GM21737 (cell line): ENCODE data around the gene CTNNA3.

Experiments
- ATAC-seq: cut with Tn5 transposase; IDR thresholded peaks from one replicate; pipeline ENCODE4 v1.9.1; 2021; ENCODE audit warnings: mild to moderate bottlenecking, moderate library complexity; ENCODE audit not compliant: unreplicated experiment

Gene CTNNA3

DNA sequence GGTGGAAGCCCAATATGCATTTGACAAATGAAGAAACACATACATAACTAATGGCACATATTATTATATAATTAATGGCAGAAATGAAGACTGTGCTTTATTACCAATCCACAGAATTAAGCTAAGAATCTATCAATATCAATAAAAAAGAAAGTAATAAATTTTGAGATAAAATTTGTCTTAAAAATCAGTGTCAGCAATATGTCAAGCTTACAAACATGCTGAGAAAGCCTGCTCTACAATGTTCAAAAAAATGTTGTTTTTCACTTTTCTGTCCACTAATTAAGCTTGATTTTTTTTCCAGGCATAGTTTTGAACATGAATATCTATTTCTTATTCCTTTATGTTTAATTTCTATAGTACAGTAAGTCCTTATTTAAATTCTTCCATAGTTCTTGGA lies 1491.2 kb downstream of the CTNNA3 start:
- no peak for ATAC-seq

DNA sequence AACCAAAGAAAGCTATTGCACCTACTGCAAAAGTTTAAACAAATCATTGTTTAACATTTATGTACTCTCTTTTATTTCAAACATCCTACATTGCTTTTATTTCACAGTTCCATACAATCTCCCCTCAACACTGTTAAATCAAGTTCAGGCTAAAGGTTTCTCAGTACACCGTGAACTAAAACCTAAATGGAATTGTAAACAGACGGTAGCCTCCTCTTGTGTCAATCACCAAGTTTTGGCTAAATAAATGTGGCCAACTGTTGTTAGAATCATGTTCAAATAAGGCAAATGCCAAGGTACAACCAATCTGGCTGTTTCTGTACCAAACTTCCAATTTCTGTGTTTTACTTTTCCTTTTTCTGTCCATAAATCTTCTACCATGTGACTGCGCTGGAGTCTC lies 1493.9 kb downstream of the CTNNA3 start:
- ATAC-seq, result no peak

- ATAC-seq, result no peak
These were observed 1503.7 kb downstream of the CTNNA3 start for GRCh38 chr10:66192162-66192831.

DNA sequence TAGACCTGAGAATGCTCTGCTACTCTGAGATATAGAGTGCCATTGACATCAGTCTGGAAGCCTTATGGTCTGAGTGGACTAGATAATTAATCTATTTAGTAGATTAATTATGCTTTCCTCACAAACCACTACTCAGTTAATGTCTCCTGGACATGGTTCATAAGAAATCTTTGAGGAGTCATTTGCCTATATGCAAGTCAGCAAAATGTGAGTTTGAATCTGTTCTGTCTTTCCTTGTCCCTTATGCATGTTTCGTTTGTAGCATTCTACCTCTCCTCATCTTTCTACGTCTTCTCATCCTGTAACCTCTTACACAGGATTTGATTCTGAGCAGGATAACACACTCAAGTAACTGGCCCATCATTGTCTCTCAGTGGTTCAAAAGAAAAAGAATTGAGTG lies 1505.6 kb downstream of the CTNNA3 start:
- no peak for ATAC-seq

- ATAC-seq, result no peak
These were observed 1506.7 kb downstream of the CTNNA3 start for GRCh38 chr10:66189271-66189670.

DNA sequence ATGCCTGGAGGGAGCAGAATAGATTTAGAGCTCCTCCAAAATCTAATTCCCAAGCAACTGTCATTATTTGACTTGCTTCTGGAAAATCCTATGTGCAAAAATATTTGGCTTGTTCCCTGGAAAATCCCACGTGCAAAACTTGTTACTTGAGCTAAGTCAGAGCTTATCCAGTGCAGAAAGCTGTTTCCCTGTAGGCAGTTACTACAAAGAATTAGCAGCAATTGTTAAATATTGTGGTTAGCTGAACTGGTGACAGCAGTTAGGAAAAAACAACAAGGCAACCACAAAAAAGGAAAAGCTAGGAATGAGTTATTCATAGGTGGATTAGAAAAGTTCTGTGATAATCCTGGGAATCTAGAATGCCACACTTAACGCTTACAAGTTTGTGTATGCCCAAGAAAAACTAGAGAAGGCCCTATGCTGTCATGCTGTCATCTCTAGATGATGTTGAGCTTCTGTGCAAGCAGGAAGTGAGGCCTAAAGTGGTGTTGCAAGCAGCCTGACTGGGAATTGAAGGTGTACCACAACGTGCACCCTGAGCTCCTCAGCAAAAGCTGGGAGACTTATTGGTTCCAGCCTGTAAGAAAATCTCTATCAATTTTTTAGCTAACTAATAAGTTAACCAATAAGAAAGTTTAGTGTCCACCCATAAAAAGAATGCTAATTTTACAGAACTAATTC lies 1508.8 kb downstream of the CTNNA3 start:
- no peak for ATAC-seq

DNA sequence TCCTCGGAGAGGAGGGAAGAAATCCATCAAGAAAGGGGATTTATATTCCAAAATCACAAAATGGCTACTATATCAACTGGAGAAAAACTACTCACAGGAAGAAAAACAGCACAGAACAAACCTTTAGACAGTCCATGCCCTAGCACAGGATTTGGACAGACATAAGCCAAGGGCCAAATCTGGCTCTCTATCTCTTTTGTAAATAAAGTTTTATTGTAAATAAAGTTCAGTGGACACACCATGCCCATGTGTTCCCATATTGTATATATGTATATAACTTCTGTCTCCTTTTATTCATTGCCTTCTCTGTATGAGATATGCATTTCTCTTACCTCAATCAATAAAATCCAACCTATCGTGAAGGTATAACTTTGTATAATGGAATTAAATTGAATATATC lies 1513.0 kb downstream of the CTNNA3 start:
- no peak for ATAC-seq

DNA sequence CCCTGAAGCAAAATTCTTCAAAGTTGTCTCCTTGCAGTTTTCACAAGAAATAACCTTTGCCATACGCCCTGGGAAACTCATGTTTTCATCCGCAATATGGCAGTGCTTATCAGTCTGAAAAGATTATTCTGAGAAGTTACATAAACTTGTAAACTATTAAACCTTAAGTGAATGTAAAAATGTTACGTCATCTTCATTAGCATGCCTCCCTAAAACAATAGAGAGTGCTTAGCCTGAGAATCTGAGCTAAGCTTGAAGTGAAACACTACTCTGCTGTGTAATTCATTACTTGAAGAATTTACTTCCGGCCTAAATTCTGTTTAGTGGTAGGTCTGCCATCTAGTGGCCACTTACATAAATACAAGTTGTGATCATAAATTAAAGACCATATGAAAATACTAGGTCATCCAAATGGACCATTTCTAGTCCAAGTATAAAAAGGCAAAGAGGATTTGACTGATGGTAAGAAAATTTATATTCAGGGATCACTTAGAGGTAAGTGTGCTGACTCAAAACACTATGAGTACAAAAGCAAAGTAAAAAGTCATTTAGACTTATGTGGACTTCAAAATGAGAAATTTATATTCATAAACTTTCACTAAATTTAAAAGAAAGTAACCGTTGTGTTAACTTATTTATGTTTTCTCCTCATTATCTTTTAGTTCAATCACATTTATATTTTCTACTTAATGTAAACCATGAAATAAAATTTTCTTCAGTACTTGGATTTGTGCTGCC lies 1515.2 kb downstream of the CTNNA3 start:
- no peak for ATAC-seq

DNA sequence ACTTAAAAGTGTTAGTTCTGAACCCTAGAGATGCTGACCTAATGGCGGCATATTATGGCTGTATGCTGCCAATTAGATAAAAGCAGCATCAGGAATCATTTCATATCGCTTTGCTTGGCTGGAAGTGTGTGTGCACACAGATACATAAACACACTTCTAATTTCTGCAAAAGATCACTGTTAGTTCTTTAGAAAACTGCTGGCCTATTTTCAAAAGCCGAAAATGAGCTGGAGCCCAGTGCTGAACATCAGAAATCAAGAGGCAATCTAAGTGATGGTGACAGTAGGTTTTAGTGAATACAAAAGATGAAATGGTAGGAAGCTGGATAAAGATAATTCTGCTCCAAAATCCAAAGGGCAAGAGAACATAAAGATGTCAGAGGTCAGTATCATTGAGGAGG lies 1516.0 kb downstream of the CTNNA3 start:
- ATAC-seq, result no peak

DNA sequence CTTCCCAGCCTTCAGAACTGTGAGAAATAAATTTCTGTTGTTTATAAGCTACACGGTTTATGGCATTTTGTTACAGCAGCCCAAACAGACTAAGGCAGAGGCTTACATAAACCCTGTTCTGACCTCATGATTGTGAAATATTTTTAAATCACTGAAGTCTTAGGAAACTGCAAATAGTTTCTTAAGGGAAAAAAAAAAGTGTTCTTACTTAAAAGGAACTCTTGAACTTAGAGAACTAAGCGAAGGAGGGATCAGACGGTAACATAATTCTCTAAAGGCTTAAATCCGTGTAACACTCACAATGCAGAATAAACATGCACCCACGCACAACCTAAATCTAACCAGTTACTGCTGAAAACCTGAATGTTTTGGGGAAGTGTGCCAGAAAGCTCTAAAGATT lies 1519.2 kb downstream of the CTNNA3 start:
- ATAC-seq, result no peak

DNA sequence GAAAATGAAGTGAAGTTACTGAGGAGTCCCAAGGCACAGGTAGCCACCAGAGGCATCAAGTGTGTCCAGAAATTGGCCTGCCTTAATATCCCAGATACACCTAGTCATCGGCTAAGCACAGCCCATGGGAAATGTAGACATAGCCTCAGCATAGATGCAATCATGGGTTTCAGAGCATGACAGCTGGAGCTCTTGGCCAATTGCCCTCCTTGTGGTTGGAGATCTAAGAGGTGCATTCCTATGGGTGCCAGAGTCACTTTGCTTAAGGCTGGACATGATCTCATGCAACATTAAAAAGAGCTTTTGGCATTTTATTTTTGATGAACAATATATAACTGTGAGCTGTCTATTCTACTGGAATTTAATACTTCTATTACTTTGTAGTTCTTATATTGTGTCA lies 1528.2 kb downstream of the CTNNA3 start:
- ATAC-seq, result no peak

GRCh38 chr10:66162560-66163143 lies 1533.3 kb downstream of the CTNNA3 start:
- ATAC-seq, result no peak

GRCh38 chr10:66151346-66151745 lies 1544.6 kb downstream of the CTNNA3 start:
- no peak for ATAC-seq

DNA sequence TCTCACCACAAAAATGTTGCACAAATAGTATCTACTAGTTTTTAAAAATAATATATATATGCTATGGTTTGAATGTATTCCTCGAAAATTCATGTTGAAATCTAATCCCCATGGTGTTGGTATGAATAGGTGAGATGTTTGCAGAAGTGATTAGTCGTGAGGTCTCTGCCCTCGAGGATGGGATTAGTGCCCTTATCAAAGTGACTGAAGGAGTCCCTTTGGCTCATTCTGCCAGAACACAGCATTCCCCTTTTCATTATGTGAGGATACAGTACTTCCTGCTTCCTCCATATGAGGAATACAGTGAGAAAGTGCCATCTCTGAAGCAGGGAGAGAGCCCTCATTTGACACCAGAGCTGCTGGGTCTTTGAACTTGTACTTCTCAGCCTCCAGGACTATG lies 1547.7 kb downstream of the CTNNA3 start:
- ATAC-seq, result no peak

DNA sequence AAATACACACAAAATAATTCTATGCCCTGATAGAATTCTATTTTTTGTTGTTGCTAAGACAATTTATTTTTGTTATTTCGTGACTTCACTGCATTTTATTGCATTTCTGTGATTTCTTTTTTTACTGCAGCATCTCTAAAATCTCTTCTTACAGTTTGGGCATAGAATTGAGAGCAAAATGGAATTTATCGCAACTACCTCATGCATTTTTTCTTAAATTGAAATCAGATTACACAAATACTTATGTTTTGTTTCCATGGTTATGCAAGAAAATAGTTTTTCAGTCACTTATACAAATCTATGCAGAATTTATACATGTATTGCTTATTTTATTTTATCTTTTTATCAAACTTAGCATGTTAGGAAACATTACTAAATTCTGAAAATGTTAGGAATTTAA lies 1552.0 kb downstream of the CTNNA3 start:
- ATAC-seq, result no peak

- ATAC-seq, result no peak
These were observed 1593.2 kb downstream of the CTNNA3 start for GRCh38 chr10:66102756-66103155.

GRCh38 chr10:66098595-66099480 lies 1597.2 kb downstream of the CTNNA3 start:
- ATAC-seq, result no peak

- ATAC-seq, result no peak
These were observed 1600.4 kb downstream of the CTNNA3 start for GRCh38 chr10:66095610-66096009.

GRCh38 chr10:66085906-66086305 lies 1610.1 kb downstream of the CTNNA3 start:
- ATAC-seq, result no peak

DNA sequence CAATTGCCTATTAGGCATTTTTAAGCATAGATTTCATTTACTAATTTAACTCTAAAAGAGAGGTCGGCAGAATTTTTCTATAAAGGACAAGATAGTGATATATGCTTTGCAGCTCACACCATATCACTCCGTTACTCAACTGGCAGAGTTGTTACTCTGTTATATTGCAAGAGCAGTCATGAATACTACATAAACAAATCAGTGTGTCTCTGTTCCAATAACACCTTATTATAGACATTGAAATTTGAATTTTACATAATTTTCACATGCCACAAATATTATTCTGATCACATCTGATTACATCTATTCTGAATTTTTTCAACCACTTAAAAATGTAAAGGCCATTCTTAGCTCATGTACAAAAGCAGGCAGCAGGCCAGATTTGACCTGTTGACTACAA lies 1624.1 kb downstream of the CTNNA3 start:
- ATAC-seq, result no peak

DNA sequence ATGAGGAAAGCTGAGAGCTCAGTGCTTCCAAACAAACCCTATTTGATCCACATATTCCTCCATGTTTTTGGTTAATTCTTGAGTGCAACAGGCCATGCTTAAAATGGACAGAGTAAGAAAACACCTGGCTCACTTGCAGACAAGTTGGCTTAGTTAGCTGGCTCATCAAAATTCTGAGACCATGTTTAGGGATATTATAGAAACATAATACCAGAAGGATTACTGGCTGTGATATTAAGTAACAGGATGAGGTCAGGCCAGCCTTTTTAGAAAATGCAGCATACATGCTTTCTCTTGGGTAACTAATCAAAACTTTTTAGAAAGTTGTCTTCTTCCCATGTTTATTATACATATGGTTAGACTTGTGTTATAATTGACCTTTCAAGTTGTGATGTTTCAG lies 1637.4 kb downstream of the CTNNA3 start:
- ATAC-seq, result no peak
